COLO668 (cell line): ENCODE results near the gene BOLL.
"Not testable (repeated sequence)": the region's sequence is repeated elsewhere in the genome, so short reads cannot be mapped to it uniquely, and the experiment has no call there.

ENCODE experiments used
- DNase-seq: peaks from one replicate; lab custom pipeline; 2025; ENCODE audit not compliant: unreplicated experiment; lab: John Stamatoyannopoulos, UW

BOLL gene

DNA sequence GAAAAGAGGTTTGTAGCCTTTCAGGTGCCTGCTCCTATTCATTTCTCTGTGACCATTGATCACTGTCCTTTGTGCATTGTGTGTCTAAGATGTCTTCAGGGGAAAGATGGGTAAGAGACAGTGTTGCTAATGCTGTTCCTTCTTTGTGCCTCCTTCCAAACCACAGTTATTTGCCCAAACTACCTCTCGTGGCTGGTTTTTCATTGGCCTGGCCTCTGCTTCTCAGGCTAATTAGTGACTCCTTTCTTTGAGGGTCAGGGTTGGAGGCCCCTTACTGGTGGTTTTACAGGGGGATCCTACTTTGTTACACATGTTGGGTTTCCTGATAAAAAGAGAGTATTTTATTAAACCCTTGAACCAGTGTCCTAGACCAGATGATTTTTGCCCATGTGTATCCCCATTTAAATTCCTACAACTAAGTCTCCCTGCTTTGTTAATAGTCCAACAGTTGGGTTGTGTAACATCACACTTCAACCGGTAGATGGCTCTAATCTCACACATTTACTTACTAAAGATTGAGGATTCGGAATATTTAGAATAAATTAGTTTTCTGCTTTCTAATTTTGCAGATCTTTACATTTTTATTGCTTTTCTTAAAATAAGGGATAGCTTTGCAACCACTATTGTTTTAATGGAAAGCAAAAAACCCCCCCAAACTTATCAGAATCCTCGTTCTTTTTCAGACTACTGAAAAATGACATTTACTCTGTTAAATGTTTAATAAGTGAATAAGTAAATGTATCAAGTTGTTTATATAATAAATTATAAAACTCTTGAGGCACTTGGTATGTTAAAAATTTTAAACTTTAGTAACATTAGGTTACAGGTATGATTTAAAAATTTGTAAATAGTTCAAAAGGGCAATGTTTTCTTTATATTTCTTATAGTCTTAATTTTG, 77.6 kb downstream of the BOLL start:
- DNase-seq: no peak

DNA sequence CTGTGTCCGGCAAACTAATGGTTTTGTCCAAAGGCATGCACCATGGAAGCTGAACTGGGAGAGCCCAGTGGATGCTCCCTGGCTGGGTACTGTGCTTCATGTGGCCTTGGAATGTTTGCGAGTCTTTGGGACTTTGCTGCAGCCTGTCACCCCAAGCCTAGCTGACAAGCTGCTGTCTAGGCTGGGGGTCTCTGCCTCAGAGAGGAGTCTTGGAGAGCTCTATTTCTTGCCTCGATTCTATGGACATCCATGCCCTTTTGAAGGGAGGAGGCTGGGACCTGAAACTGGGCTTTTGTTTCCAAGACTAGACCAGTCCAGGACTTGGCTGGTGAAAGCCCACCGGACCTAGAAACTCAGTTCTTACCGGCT, 78.3 kb downstream of the BOLL start:
- DNase-seq: no peak

DNA sequence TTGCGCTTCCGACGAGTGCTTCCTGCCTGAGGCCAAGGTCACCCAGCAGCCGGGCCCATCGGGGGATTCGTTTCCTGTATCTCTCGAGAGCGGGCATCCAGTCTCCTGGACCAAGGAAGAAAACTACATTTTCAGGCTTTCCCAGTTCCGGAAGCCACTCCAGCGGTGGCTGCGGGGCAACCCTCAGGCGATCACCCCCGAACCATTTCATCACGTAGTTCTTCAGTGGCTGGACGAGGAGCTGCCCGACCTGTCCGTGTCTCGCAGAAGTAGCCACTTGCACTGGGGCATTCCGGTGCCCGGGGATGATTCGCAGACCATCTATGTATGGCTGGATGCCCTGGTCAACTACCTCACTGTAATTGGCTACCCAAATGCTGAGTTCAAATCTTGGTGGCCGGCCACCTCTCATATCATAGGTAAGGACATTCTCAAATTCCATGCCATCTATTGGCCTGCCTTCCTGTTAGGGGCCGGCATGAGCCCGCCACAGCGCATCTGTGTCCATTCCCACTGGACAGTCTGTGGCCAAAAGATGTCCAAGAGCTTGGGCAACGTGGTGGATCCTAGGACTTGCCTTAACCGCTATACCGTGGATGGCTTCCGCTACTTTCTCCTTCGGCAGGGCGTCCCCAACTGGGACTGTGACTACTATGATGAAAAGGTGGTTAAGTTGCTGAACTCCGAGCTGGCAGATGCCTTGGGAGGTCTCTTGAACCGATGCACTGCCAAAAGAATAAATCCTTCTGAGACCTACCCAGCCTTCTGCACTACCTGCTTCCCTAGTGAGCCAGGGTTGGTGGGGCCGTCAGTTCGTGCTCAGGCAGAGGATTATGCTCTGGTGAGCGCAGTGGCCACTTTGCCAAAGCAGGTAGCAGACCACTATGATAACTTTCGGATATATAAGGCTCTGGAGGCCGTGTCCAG, 78.9 kb downstream of the BOLL start:
- DNase-seq: no peak

DNA sequence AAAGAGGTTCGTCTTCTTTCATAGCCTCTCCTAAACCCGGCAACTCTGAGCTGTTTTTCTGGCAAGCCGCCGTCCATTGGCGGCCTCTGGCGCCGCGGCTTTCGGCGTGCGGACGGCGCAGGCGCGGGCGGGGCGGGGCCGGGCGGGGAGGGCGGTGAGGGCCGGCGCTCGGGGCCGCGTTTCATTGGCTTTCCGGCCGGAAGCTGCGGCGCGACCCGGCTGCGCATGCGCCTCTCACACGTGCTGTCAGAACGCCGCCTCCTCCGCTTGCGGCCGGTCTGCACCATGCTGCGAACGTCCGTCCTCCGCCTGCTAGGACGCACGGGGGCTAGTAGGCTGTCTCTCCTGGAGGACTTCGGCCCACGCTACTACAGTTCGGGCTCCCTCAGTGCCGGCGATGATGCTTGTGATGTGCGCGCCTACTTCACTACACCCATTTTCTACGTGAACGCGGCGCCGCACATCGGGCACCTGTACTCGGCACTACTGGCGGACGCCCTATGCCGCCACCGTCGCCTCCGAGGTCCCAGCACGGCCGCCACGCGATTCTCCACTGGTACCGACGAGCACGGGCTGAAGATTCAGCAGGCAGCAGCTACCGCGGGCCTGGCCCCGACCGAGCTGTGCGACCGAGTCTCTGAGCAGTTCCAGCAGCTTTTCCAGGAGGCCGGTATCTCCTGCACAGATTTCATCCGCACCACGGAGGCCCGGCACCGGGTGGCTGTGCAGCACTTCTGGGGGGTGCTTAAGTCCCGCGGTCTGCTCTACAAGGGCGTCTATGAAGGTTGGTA, 79.8 kb downstream of the BOLL start, which contains the start of gene MARS2:
MARS2 (plus strand) TSS at position 249 of the 791 bp plus-strand sequence; CDS start at position 286, 37 bp downstream.
- peak; percentile 96 for DNase-seq

DNA sequence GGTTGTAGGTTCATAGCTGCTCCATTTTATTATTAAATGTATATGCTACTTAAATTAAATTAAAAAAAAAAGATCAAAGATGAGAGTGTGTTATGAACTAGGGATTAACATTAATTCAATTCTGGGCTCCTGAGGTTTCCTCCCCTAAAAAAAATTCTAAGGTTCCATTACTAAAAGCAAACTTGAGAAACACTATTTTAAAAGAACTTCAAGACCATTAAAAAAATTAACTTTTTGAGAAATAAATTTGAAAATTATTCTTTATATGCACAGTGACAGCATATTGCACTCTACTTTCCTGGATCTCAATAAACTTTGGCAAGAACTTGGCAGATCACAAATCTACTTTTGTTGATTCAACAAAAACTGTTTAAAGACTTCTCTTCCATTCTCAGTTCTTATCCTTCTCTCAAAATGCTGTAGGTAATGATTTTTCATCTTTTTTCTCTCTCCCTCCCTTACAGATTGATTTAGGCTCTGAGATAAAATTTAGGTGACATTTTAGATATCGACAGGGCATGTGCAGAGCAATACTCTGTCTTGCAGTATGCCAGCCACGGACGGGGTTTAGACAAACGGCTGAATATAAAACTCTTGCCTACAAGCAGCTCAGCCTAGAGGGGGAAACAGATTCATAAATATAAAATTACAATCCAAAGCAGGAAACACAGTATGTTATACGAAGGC, 80.5 kb downstream of the BOLL start:
- DNase-seq: no peak

DNA sequence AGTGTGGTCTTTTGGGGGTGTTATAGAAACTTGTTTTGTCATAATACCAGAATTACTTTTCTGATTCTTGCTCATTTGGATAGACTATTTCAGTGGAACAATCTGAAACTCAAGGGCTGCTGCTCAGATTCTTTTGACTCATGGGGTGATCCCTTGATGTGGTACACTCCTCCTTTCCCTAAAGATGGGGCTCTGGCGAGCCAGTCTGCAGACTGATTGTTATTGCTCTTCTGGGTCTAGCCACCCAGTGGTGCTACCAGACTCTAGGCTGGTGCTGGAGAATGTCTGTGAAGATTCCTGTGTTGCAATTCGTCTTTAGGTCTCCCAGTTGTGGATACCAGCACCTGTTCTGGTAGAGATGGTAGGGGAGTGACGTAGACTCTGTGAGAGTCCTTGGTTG, 84.2 kb downstream of the BOLL start:
- no peak for DNase-seq

DNA sequence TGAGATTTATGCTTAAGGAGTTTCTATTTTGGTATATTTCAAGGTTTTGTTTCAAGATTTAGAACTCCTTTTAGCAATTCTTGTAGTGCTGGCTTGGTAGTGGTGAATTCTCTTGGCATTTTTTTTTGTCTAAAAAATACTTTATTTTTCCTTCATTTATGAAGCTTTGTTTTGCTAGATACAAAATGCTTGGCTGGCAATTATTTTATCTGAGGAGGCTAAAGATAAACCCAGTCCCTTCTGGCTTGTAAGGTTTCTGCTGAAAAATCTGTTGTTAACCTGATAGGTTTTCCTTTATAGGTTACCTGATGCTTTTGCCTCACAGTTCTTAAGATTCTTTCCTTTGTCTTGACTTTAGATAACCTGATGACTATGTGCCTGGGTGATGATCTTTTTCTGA, 85.4 kb downstream of the BOLL start:
- not testable (repeated sequence) for DNase-seq

DNA sequence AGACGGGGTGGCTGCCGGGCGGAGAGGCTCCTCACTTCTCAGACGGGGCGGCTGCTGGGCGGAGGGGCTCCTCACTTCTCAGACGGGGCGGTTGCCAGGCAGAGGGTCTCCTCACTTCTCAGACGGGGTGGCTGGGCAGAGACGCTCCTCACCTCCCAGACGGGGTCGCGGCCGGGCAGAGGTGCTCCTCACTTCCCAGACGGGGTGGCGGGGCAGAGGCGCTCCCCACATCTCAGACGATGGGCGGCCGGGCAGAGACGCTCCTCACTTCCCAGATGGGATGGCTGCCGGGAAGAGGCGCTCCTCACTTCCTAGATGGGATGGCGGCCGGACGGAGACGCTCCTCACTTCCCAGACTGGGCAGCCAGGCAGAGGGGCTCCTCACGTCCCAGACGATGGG, 88.5 kb downstream of the BOLL start:
- DNase-seq: not testable (repeated sequence)

DNA sequence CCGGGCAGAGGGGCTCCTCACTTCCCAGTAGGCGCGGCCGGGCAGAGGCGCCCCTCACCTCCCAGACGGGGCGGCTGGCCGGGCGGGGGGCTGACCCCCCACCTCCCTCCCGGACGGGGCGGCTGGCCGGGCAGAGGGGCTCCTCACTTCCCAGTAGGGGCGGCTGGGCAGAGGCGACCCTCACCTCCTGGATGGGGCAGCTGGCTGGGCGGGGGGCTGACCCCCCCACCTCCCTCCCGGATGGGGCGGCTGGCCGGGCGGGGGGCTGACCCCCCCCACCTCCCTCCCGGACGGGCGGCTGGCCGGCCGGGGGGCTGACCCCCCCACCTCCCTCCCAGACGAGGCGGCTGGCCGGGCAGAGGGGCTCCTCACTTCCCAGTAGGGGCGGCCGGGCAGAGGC, 89.1 kb downstream of the BOLL start:
- DNase-seq: not testable (repeated sequence)

DNA sequence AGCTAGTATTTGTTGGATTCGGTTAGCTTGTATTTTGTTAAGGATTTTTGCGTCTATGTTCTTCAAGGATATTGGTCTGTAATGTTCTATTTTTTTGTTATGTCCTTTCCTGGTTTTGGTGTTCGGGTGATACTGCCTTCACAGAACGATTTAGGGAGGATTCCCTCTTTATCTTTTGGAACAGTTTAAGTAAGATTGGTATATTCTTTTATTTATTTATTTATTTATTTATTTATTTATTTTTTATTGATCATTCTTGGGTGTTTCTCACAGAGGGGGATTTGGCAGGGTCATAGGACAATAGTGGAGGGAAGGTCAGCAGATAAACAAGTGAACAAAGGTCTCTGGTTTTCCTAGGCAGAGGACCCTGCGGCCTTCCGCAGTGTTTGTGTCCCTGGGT, 89.9 kb downstream of the BOLL start:
- not testable (repeated sequence) for DNase-seq

DNA sequence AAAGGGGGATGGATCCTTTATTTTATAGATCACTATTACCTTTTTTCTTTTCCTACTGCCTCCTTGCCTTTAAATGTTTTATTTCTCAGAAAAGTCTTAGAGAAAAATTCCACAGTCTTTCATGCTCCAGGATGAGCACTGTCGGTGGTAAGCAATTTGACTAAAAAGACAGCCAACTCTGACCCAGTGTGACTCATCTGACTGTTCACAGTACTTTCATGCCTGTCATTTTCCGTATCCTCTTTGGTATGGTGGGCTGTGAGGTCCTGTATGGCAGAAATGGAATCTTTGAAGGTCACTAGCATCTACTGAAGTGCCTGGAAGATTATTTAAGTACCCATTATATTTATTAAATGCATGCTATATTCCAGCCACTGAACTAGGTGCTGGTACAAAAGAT, 107.6 kb downstream of the BOLL start:
- DNase-seq: no peak

DNA sequence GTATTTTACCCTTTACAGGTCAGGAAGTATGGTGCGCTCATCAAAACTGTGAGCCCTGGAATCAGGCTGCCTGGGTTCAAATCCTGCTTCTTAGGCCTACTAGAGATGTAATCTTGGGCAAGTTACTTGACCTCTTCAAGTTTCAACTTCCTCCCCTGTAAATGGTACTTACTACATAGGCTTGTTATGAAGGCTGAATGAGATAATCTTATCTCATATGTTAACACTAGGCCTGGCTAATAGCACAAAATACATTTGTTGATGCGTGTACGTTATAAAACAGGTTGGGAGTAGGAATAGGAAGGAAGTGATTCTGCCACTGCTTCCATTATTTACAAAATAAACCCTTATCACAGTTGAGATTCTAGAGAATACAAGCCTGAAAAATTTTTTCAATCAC, 108.1 kb downstream of the BOLL start:
- no peak for DNase-seq
